Kidney (tissue), 14 donors: ENCODE data around the gene NTNG1. TPM values are rescaled to one million over a fixed set of nuclear protein-coding genes. Genes with fewer than 3 reads are reported as not detected.

Source experiments
- DNase-seq, 5 donors: peaks; one replicate each; pipeline ENCODE4 v3.0.0-alpha.2; 2013 to 2020
- FAIRE-seq: peaks from 2 replicates; lab custom pipeline; 2012; peaks lifted over from hg19 to GRCh38; lab: Jason Lieb, UNC
- H3K27ac ChIP-seq, 2 donors: one replicate each; pipeline ENCODE4 v1.7.0; 2013; ENCODE audit warnings: low read depth in 2 of 2, low read length in 2 of 2, inconsistent platforms in 1 of 2
- H3K27me3 ChIP-seq: one replicate; pipeline ENCODE4 v1.7.1; 2013; ENCODE audit warnings: low read length, inconsistent platforms; ENCODE audit not compliant: control insufficient read depth, insufficient read depth
- H3K36me3 ChIP-seq, 3 donors: one replicate each; pipeline versions ENCODE4 v1.7.0 to v1.7.1; 2013; ENCODE audit warnings: low read length in 3 of 3, control low read depth in 1 of 3, inconsistent platforms in 1 of 3; ENCODE audit not compliant: insufficient read depth in 3 of 3, control insufficient read depth in 2 of 3
- H3K4me1 ChIP-seq, 3 donors: one replicate each; pipeline versions ENCODE4 v1.7.0 to v1.7.1; 2013; ENCODE audit warnings: low read length in 3 of 3, inconsistent platforms in 1 of 3, low read depth in 1 of 3; ENCODE audit not compliant: control insufficient read depth in 2 of 3, insufficient read depth in 2 of 3
- H3K4me3 ChIP-seq, 3 donors: one replicate each; pipeline versions ENCODE4 v1.7.0 to v1.8.1; 2013; ENCODE audit warnings: low read length in 3 of 3, control low read depth in 1 of 3, inconsistent platforms in 1 of 3
- H3K9ac ChIP-seq, 3 donors: one replicate each; pipeline versions ENCODE4 v1.7.0 to v1.7.1; 2013; ENCODE audit warnings: low read length in 3 of 3, control low read depth in 1 of 3, inconsistent platforms in 1 of 3
- H3K9me3 ChIP-seq, 3 donors: one replicate each; pipeline versions ENCODE4 v1.7.0 to v1.7.1; 2013; ENCODE audit warnings: low read length in 3 of 3, control low read depth in 1 of 3, inconsistent platforms in 1 of 3; ENCODE audit not compliant: control insufficient read depth in 2 of 3, insufficient read depth in 1 of 3
- intact Hi-C: fragments of 100-400 bp; cut with DNase I; formaldehyde crosslinking; loops from one replicate; pipeline ENCODE4 v1.11.1; 2022
- polyA plus RNA-seq: library from polyadenylated mRNA; stranded (reverse); fragments of 350-450 nt; fragmentation: Illumina TruSeq; extraction: RNeasy Lipid Tissue Mini Kit (QIAGEN cat#74804); gene quantifications from one replicate; pipeline ENCODE4 v1.2.3, GENCODE V29; 2014; ENCODE audit warnings: low read depth, low replicate concordance; ENCODE audit not compliant: insufficient read depth
- total RNA-seq: library from RNA; stranded (reverse); fragmentation: NEBNext Ultra II Directional; extraction: Animal tissue kit (Norgen Biotek cat#: 25700); gene quantifications from one replicate; pipeline ENCODE4 v1.2.1, GENCODE V29; 2021
- TF ChIP-seq, protein P1 (sequence below): IDR thresholded peaks from 3 replicates; pipeline ENCODE4 v1.5.1; 2012; ENCODE audit warnings: mild to moderate bottlenecking, moderate library complexity, borderline replicate concordance; ENCODE audit not compliant: insufficient read depth; ENCODE audit errors: extremely low read depth
- donor health status: control.
- donor health status: control.
- donor health status: control.
- donor health status: control.
- donor health status: control.
- donor health status: DM: yes; HTN: yes; CAD: no.
- donor health status: Normal renal cell carcinoma (clear cell type).

NTNG1 gene
- total and polyA plus RNA-seq, 2 donors from 2014 or later: 2.8 to 7.7 TPM

DNA sequence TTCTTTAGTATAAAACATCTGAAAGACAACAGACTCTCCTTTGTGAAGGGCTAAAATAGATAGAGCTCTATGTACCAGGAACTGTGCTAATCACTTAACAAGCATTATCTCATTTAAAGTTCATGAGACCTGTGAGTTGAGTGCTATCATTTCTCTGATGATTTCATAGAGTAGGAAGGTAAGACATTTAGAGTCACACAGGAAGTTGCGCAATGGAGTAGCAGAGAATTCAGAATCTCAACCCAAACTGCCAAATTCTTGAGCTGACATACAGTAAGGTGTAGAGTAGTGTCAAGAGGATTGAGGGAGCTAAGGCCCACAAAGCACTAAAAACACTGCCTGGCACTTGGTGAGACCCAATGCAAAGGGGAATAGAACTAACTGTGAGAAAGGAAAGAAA is 384.3 kb downstream of the NTNG1 start:
- no peak overlapping the region for H3K4me3 ChIP-seq
- intact Hi-C loops: no loop called here

DNA sequence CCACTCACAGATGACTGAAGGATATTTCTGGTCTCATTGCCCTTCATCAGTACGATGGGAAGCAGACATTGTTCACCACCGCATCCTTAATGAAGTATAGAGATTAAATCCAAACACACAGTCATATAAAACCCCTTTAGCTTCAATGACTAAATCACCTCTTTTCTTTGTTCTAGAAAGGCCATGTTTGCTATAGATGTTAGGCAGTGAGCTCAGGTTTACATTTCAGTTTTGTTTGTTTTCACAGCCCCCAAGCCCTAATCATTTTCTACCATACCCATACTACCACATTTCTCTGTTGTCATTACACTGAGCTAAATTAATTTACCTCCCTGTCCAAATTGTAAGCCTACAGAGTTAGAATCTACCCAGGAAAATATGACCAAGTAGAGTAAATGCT is 385.1 kb downstream of the NTNG1 start:
- Histone ChIP-seq H3K27me3 (no peaks in the 10 kb centered on the region), H3K4me1 (no peaks in the 10 kb centered on the region), H3K36me3 (no peaks in the 10 kb centered on the region), H3K4me3 (no peak overlapping the region), H3K9ac (no peak overlapping the region), H3K27ac (no peak overlapping the region), H3K9me3 (no peaks in the 10 kb centered on the region)
- intact Hi-C loops: no loop called here
- TF ChIP-seq, protein P1, sequence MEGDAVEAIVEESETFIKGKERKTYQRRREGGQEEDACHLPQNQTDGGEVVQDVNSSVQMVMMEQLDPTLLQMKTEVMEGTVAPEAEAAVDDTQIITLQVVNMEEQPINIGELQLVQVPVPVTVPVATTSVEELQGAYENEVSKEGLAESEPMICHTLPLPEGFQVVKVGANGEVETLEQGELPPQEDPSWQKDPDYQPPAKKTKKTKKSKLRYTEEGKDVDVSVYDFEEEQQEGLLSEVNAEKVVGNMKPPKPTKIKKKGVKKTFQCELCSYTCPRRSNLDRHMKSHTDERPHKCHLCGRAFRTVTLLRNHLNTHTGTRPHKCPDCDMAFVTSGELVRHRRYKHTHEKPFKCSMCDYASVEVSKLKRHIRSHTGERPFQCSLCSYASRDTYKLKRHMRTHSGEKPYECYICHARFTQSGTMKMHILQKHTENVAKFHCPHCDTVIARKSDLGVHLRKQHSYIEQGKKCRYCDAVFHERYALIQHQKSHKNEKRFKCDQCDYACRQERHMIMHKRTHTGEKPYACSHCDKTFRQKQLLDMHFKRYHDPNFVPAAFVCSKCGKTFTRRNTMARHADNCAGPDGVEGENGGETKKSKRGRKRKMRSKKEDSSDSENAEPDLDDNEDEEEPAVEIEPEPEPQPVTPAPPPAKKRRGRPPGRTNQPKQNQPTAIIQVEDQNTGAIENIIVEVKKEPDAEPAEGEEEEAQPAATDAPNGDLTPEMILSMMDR: no peak
- DNase-seq: no peak
- FAIRE-seq: no peak

More for the DNA sequence above, 384.3 kb downstream of the NTNG1 start:
- Histone ChIP-seq H3K9ac (no peak overlapping the region), H3K4me1 (no peaks in the 10 kb centered on the region), H3K27ac (no peak overlapping the region), H3K36me3 (no peaks in the 10 kb centered on the region), H3K27me3 (no peaks in the 10 kb centered on the region), H3K9me3 (no peaks in the 10 kb centered on the region)
- FAIRE-seq (no peak), DNase-seq (no peak)
- TF ChIP-seq, protein P1: no peak

DNA sequence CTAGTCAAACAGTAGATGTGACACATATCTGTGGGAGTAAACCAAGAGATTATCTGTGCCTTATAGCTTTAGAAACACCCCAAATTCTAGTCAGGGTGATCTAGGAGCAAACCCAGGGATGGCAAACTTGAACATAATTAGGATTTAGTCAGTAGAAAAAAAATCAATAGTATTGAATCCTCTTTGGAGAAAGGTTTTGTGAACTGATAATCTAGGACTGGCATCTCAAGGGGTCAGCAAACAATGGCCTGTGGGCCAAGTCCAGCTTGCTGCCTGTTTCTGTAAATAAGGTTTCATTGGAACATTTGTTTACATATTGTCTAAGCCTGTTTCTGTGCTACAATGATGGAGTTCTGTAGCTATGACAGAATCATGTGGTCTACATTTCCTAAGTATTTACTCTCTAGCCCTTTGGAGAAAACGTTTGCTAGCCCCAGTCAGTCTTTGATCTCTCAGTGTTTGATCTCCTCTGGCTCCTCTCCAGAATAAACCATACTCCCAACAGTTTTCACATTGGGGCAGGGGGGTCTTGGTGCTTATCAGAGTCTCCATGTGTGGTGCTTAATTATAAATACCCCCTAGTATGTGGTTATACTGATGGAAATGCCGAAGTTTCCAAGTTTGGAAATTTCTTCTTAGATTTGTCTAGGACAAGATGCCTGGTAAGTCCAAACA is 385.8 kb downstream of the NTNG1 start:
- H3K27ac ChIP-seq: no peak overlapping the region
- intact Hi-C loops: no loop called here
- DNase-seq (no peak), FAIRE-seq (no peak)
- no peak overlapping the region for H3K9ac ChIP-seq
- no peaks in the 10 kb centered on the region for H3K36me3 ChIP-seq
- no peaks in the 10 kb centered on the region for H3K27me3 ChIP-seq
- TF ChIP-seq, protein P1: no peak
- no peaks in the 10 kb centered on the region for H3K4me1 ChIP-seq
- no peaks in the 10 kb centered on the region for H3K9me3 ChIP-seq
- H3K4me3 ChIP-seq: no peak overlapping the region
